Karpas-422 (cell line): ENCODE measurements around the gene HOXA9. TPM values are rescaled to one million over a fixed set of nuclear protein-coding genes. Genes with fewer than 3 reads are reported as not detected.

ENCODE experiments used
- DNase-seq: peaks from one replicate; pipeline ENCODE4 v3.0.0-alpha.2; 2015
- H2AFZ ChIP-seq: fragments of 200-600 bp; sonication (generic); 2 replicates; pipeline ENCODE4 v1.6.1; 2014; ENCODE audit warnings: antibody characterized with exemption, low read length, mixed read lengths
- H3K27ac ChIP-seq: fragments of 200-600 bp; sonication (generic); 2 replicates; pipeline ENCODE4 v1.5.1; 2014; ENCODE audit warnings: mild to moderate bottlenecking, low read length, moderate library complexity
- H3K27me3 ChIP-seq: fragments of 200-600 bp; sonication (generic); 2 replicates; pipeline ENCODE4 v1.6.1; 2014; ENCODE audit warnings: low read length, mixed read lengths
- H3K36me3 ChIP-seq: fragments of 200-600 bp; sonication (generic); 2 replicates; pipeline ENCODE4 v1.6.1; 2014; ENCODE audit warnings: low read length, mixed read lengths; ENCODE audit not compliant: insufficient read depth
- H3K4me1 ChIP-seq: fragments of 200-600 bp; sonication (generic); 2 replicates; pipeline ENCODE4 v1.6.1; 2014; ENCODE audit warnings: mild to moderate bottlenecking, low read length, mixed read lengths
- H3K4me2 ChIP-seq: fragments of 200-600 bp; sonication (generic); 2 replicates; pipeline ENCODE4 v1.6.1; 2014; ENCODE audit warnings: low read length, low read depth, mild to moderate bottlenecking; ENCODE audit not compliant: poor library complexity, severe bottlenecking
- H3K4me3 ChIP-seq: fragments of 200-600 bp; sonication (generic); 2 replicates; pipeline ENCODE4 v1.5.1; 2014; ENCODE audit warnings: mild to moderate bottlenecking, antibody characterized with exemption, low read length, mixed read lengths
- H3K79me2 ChIP-seq: fragments of 200-600 bp; sonication (generic); 2 replicates; pipeline ENCODE4 v1.6.1; 2014; ENCODE audit warnings: mild to moderate bottlenecking, low read length, mixed read lengths
- H3K9ac ChIP-seq: fragments of 200-600 bp; sonication (generic); 2 replicates; pipeline ENCODE4 v1.6.0; 2014; ENCODE audit warnings: low read length
- H3K9me2 ChIP-seq: fragments of 200-600 bp; sonication (generic), shearing (Covaris generic); replicated peaks from 2 replicates; pipeline ENCODE4 v1.6.0; 2014; ENCODE audit warnings: mild to moderate bottlenecking, low read length, moderate library complexity; ENCODE audit not compliant: insufficient read depth
- H3K9me3 ChIP-seq: fragments of 300-700, 200-600 bp; sonication (generic); 2 replicates; pipeline ENCODE4 v1.6.1; 2014; ENCODE audit warnings: low read length, mixed read lengths
- H4K20me1 ChIP-seq: fragments of 200-600 bp; sonication (generic); 2 replicates; pipeline ENCODE4 v1.6.1; 2014; ENCODE audit warnings: mild to moderate bottlenecking, antibody characterized with exemption, low read length, low read depth; ENCODE audit not compliant: insufficient read depth
- total RNA-seq: library from RNA; depleted of rRNA; stranded (reverse); fragments of >200 nt; shearing (Covaris generic); gene quantifications from 2 replicates; pipeline ENCODE4 v1.2.3, GENCODE V29; 2014; ENCODE audit warnings: low replicate concordance

The HOXA9 gene
- total RNA-seq, 1 experiment from 2014 or later, result not detected

DNA sequence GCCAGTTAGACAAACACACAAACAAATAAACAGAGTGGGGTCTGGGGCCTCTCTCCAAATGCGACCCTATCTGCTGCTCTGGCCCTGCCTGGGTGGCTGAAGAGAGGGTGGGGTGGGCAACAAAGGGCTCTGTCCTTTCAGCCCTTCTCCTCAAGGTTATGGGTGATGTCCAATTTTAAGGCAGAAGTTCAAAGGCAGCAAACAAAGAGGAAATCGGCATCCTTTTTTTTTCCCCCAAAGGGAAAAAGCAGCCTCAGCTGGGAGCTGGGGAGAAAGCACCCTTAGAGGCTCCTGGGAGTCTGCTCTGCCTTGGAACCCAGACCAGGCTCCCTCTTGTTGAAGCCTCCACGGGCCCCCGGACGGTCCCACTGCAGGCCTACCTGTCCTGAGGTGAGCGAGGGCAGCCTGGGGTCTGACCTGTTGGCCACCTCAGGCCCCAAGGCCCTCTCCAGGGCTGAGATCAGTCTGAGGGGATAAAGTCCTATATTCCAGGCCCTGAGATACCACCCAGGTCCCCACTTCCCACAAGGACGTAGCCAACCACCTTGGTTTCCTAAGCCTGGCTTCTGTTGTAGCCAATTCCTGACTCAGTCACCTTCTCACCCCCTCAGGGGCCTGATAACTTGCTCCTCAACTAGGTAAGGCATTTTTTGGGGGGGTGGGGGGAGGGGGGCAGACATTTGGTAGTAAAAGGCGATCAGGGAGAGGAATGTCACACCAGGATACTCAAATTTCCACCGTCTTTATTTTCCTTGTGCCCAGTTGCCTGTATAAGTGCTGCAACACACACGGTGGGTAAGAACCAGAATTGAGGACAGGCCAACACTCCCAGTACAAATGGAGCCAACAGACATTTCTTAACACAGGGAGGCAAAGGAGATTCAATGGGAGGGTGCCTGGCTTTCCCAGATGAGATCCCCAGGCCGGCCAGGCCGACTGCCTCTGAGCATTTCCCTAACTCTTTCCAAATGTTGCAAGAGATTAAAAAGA, 15.4 kb upstream of the HOXA9 start:
- H3K9ac ChIP-seq, result no peak overlapping the region
- no peaks in the 10 kb centered on the region for H3K9me3 ChIP-seq
- H3K79me2 ChIP-seq, result no peaks in the 10 kb centered on the region
- H3K4me2 ChIP-seq, result no peak overlapping the region
- H4K20me1 ChIP-seq, result no peaks in the 10 kb centered on the region
- DNase-seq, result no peak
- H3K4me3 ChIP-seq, result no peak overlapping the region
- no peak overlapping the region for H3K27ac ChIP-seq
- H3K27me3 ChIP-seq, result no peaks in the 10 kb centered on the region
- no peaks in the 10 kb centered on the region for H3K36me3 ChIP-seq
- no peaks in the 10 kb centered on the region for H3K9me2 ChIP-seq
- H3K4me1 ChIP-seq, result no peaks in the 10 kb centered on the region; the same call in 1 of the 2 replicates
- no peak overlapping the region for H2AFZ ChIP-seq

DNA sequence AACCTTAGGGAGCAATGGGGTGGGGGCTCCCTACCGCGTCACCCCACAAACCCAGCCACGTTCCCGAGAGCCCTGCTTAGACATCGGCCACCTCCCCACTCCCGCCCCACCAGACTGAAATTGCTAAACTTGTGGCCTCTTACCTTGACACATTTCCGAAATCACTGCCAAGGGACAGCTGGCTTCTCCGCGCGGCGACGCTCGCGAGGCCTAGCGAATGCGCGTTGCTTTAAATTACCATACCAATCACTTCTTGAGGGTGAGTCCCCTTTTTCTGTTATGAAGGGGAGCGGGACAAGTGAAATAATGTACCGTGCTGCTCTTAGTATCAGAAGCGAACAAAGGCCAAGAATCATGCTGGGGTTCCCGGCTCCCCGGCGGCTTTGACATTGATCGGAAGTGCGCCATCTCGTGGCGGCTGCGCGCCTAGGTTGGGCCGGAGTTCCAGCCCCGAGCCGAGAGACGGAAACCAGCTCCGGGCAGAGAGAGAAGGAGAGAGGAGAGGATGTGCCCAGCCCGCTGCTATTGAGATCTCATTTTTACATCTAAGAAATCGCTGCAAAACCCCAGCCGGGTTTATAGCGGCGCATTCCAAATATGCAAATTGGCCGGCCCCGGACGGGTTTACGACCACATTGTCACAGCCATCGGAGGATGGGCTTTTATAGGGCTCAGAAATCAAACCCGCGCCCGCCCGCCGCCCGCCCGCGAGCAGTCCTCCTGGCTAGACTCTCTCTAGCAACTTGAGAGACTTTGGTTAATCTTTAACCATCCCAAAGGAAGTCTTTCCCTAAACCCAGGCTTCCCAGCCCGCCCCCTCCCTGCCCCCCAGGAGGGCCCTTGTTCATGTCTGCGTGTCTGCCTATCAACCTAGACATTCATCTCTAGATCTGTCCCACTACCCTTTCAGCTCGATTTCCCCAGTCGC, 14.4 kb upstream of the HOXA9 start:
- Histone ChIP-seq H3K9me2 (no peaks in the 10 kb centered on the region), H3K4me2 (peak overlapping the region; percentile 68), H3K36me3 (no peaks in the 10 kb centered on the region), H3K9ac (no peak overlapping the region), H3K9me3 (no peaks in the 10 kb centered on the region), H2AFZ (no peak overlapping the region), H3K27me3 (no peaks in the 10 kb centered on the region), H3K4me1 (no peaks in the 10 kb centered on the region; the same call in 1 of the 2 replicates), H4K20me1 (no peaks in the 10 kb centered on the region), H3K27ac (no peak overlapping the region), H3K79me2 (no peaks in the 10 kb centered on the region), H3K4me3 (peak overlapping the region; percentile 57; the same call in 1 of the 2 replicates)
- DNase-seq, result peak; percentile 84

GRCh38 chr7:27179030-27179429, 13.7 kb upstream of the HOXA9 start:
- H3K4me3 ChIP-seq, result no peak overlapping the region
- H3K4me1 ChIP-seq, result no peaks in the 10 kb centered on the region; the same call in 1 of the 2 replicates
- DNase-seq, result no peak
- no peaks in the 10 kb centered on the region for H4K20me1 ChIP-seq
- H3K79me2 ChIP-seq, result no peaks in the 10 kb centered on the region
- no peak overlapping the region for H3K4me2 ChIP-seq
- no peaks in the 10 kb centered on the region for H3K36me3 ChIP-seq
- no peaks in the 10 kb centered on the region for H3K27me3 ChIP-seq
- no peak overlapping the region for H2AFZ ChIP-seq
- no peaks in the 10 kb centered on the region for H3K9me3 ChIP-seq
- H3K9ac ChIP-seq, result no peak overlapping the region
- H3K27ac ChIP-seq, result no peak overlapping the region
- H3K9me2 ChIP-seq, result no peaks in the 10 kb centered on the region

- Histone ChIP-seq H3K79me2 (no peaks in the 10 kb centered on the region), H3K4me1 (no peaks in the 10 kb centered on the region; the same call in 1 of the 2 replicates), H3K4me2 (no peak overlapping the region)
These were observed 13.0 kb upstream of the HOXA9 start for GRCh38 chr7:27178366-27178765.

GRCh38 chr7:27177795-27178320, 12.5 kb upstream of the HOXA9 start:
- Histone ChIP-seq H3K4me3 (no peak overlapping the region), H3K9ac (no peak overlapping the region), H3K4me2 (no peak overlapping the region), H3K36me3 (no peaks in the 10 kb centered on the region), H3K27me3 (no peaks in the 10 kb centered on the region), H3K4me1 (no peaks in the 10 kb centered on the region; the same call in 1 of the 2 replicates), H3K79me2 (no peaks in the 10 kb centered on the region), H3K9me2 (no peaks in the 10 kb centered on the region), H2AFZ (no peak overlapping the region), H4K20me1 (no peaks in the 10 kb centered on the region), H3K27ac (no peak overlapping the region), H3K9me3 (no peaks in the 10 kb centered on the region)
- no peak for DNase-seq

More at GRCh38 chr7:27178366-27178765, 13.0 kb upstream of the HOXA9 start:
- no peak overlapping the region for H3K9ac ChIP-seq
- no peaks in the 10 kb centered on the region for H4K20me1 ChIP-seq
- no peak overlapping the region for H2AFZ ChIP-seq
- no peaks in the 10 kb centered on the region for H3K27me3 ChIP-seq
- no peaks in the 10 kb centered on the region for H3K9me3 ChIP-seq
- no peak overlapping the region for H3K4me3 ChIP-seq
- no peak for DNase-seq
- no peaks in the 10 kb centered on the region for H3K36me3 ChIP-seq
- no peak overlapping the region for H3K27ac ChIP-seq
- no peaks in the 10 kb centered on the region for H3K9me2 ChIP-seq

- H3K36me3 ChIP-seq, result no peaks in the 10 kb centered on the region
- no peak overlapping the region for H3K4me3 ChIP-seq
- H3K9me3 ChIP-seq, result no peaks in the 10 kb centered on the region
- H3K27me3 ChIP-seq, result no peaks in the 10 kb centered on the region
- no peaks in the 10 kb centered on the region; the same call in 1 of the 2 replicates for H3K4me1 ChIP-seq
- H3K9me2 ChIP-seq, result no peaks in the 10 kb centered on the region
- no peak overlapping the region for H3K4me2 ChIP-seq
- H3K27ac ChIP-seq, result no peak overlapping the region
- H3K9ac ChIP-seq, result no peak overlapping the region
- no peak for DNase-seq
- H3K79me2 ChIP-seq, result no peaks in the 10 kb centered on the region
- H2AFZ ChIP-seq, result no peak overlapping the region
- no peaks in the 10 kb centered on the region for H4K20me1 ChIP-seq
These were observed 11.8 kb upstream of the HOXA9 start for GRCh38 chr7:27176962-27177794.

DNA sequence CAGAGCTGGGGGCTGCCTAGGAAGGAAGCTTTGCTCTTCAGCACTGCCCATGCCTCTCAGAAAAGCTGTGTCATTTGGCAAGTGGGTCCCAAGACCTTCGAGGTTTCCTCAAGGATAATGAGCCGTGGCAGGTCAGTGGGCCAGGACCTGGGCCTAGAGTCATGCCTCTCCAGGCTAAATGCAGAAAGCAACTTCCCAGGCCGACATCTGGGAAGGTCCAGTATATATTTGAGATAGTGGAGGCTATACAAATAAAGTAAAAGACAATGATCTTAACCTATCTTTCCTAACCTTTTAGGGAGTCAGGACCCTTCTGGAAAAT, 11.1 kb upstream of the HOXA9 start:
- Histone ChIP-seq H3K9ac (no peak overlapping the region), H3K4me3 (no peak overlapping the region), H4K20me1 (no peaks in the 10 kb centered on the region), H3K9me2 (no peaks in the 10 kb centered on the region), H3K9me3 (no peaks in the 10 kb centered on the region), H3K4me1 (no peaks in the 10 kb centered on the region; the same call in 1 of the 2 replicates), H3K4me2 (no peak overlapping the region), H2AFZ (no peak overlapping the region), H3K79me2 (no peaks in the 10 kb centered on the region), H3K27ac (no peak overlapping the region), H3K27me3 (no peaks in the 10 kb centered on the region), H3K36me3 (no peaks in the 10 kb centered on the region)
- no peak for DNase-seq
